Stimulated activated CD8-positive, alpha-beta memory T cell treated with anti-CD3 and anti-CD28 coated beads, Interleukin-12 subunit alpha, Interleukin-12 subunit beta, amount 100 ng/mL, for 4 hours (primary cell): ENCODE data around the gene ARFGAP2.

Experiments used
- DNase-seq: peaks from one replicate; pipeline ENCODE4 v3.0.0-alpha.2; 2020; ENCODE audit warnings: low read depth

Gene ARFGAP2

DNA sequence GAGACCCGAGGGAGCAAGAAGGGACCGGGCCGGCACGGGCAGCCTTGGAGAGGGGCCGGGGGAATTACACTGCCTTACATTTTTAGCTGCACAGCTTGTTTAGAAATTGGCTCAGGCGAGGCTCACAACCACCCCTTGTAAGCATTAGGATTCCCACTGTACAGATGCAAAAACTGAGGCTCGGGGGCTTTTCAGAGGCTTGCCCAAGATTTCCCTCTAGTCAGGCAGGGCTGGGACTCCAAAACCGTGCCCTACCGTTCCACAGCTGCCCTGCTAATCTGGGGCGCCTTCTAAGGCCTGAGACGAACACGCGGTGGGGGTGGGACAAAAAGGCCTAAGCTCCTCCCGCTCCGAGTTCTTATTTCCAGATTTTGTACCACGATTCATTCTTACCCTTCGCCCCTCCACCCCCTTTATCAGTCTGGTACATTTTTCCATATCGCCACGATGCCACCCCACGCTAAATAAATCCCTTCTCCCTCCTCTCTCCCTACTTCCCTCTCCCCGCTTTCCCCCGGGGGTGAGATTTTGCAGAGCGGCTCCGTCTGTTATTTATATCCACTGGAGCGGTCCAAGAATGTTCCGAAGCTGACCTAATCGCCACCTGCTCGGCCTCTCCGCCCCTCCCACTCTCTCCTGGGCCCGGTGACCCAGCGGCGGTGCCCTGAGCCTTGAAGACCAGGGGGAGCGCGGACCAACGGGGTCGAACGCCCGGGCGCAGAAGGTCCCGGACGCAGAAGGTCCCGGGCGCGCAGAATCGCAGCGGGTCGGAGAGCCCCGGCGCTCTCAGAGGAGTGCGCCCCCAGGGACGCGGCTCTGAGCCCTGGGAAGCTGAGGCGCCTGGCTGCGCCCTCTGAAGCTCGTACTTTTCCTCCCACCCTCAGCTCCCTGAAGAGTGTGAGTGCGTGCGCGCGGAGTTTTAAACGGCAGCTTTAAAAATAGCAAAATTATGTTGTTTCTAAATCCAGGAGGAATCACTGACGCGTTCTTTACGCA lies 10.3 kb upstream of the ARFGAP2 start:
- peak; percentile 30 for DNase-seq

- peak; percentile 16 for DNase-seq
These were observed 9.5 kb upstream of the ARFGAP2 start, which contains the start of gene PACSIN3 for GRCh38 chr11:47186076-47186699. Gene PACSIN3 (minus strand): TSS chr11:47186434. CDS start chr11:47182727, 3,707 bp downstream.

DNA sequence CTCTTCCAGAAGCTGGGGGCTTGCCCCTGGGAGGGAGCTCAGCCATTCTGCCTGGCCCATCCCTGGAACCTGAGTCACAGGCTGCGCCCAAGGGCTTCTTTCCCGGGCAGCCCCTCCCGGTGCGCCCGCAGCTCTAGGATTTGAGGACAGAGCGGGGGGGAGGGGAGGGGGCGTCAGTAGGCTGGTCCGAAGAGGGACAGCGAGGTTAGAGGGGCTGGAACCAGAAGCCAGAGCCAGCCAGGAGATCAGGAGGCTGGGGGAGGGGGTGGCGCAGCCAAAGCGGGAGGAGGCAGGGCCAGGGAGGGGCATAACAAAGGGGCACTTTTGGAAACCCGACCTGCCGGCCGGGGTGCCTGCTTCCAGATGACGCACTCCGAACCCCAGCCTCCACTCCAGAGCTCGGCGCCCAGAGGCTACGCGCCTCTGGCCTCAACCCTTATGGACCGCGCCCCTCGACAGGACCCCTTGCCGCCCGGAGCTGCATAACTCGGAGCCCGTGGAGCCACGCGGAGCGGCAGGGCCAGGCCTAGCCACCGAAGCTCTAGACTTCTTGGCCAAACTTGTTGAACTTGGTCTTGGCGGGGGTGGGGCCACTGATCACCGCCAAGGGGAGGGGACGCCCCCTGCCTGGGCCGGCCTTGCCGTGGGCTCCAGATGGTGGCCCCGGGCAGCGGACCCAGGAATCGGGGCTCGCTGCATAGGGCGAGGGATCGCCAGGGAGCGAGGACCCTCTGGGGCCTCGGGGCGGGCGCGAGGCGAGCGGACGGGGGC lies 8.8 kb upstream of the ARFGAP2 start:
- no peak for DNase-seq

- no peak for DNase-seq
These were observed 8.1 kb upstream of the ARFGAP2 start for GRCh38 chr11:47184711-47185304.

DNA sequence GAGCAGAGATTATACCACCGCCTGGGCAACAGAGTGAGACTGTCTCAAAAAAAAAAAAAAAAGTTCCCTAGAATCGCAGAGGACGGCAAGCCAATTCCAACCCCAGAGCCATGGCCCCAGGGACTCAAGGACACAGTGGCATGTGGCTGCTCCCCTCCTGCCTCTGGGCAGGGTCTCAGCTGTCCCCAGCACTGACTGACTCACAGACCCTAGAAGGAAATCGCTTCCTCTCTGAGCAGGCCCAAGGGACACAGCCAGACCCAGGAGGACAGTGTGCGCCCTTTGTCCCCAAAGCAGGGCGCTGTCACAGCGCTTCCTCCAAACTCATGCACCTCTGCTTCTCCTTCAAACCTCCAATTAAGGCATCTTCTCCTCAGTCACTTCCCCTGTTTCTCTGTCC lies 7.3 kb upstream of the ARFGAP2 start:
- no peak for DNase-seq

DNA sequence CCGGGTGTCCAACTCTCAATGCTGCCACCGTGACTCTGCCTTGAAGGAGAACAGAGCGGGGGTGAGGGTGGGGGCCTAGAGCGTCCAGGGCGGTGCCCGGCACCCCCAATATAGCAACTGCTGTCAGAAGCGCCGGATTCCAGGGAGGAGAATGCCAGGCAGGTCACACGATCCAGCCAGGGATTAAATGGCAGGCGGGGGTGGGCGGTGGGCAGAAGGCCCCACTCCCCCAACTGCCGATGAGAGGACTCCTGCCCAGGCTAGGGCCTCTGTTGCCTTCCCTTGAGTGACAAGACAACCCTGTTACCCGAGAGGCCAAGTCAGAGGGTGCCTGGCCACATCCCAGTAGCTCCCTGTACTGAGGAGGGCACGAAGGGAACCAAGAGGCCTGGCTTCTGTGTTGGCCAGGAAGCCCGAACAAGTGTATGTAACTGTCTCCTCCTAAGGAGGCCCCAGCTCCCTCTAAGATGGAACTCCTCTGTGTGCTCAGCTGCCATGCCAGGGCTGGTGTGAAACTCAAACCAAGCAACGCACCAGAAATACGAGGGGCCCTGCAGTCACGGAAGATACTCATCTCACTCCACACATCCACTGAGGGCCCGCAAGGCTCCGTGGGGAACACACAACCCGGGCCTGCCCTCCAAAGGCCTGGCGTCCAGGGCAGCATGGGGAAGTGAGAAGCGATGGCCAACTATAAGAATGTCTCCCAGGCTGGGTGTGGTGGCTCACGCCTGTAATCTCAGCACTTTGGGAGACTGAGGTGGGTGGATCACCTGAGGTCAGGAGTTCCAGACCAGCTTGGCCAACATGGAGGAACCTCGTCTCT lies 6.6 kb upstream of the ARFGAP2 start:
- no peak for DNase-seq

DNA sequence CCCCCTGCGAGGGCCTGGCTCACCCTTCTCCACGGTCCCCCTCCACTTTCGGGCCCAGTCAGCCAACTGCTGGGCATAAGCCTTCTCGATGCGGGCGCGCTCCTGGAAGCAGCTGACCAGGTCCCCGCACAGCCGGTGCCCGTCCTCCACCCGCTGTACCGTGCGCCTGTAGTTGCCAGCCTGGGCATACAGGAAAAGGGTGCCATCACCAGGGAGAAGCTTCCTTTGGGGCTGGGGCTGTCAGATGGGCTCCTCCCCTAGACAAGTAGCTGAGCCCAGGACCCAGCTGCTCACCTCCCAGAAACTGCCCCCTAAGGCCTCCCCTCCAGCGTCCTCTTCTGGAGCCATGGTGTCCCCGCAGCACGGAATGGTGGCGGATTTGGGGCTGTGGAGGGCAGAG lies 5.7 kb upstream of the ARFGAP2 start:
- no peak for DNase-seq

- DNase-seq: no peak
These were observed 4.6 kb upstream of the ARFGAP2 start for GRCh38 chr11:47181271-47181670.

- no peak for DNase-seq
These were observed 3.5 kb upstream of the ARFGAP2 start for GRCh38 chr11:47180006-47180787.

DNA sequence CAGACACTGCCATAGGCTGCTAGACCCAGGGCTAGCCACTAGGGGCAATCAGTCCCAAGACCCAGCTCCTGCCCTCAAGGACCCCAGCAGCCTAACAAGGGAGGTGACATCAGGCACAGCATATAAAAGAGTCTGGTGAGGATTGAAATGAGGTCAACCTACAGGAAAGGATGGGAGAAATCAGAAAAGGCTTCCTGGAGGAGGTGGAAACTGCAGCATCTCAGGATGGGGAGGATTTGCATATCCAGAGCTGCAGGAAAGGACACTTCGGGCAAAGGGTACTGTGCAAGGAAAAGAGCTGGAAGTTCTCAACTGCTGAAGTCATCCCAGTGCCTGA lies 2.9 kb upstream of the ARFGAP2 start:
- DNase-seq: no peak

DNA sequence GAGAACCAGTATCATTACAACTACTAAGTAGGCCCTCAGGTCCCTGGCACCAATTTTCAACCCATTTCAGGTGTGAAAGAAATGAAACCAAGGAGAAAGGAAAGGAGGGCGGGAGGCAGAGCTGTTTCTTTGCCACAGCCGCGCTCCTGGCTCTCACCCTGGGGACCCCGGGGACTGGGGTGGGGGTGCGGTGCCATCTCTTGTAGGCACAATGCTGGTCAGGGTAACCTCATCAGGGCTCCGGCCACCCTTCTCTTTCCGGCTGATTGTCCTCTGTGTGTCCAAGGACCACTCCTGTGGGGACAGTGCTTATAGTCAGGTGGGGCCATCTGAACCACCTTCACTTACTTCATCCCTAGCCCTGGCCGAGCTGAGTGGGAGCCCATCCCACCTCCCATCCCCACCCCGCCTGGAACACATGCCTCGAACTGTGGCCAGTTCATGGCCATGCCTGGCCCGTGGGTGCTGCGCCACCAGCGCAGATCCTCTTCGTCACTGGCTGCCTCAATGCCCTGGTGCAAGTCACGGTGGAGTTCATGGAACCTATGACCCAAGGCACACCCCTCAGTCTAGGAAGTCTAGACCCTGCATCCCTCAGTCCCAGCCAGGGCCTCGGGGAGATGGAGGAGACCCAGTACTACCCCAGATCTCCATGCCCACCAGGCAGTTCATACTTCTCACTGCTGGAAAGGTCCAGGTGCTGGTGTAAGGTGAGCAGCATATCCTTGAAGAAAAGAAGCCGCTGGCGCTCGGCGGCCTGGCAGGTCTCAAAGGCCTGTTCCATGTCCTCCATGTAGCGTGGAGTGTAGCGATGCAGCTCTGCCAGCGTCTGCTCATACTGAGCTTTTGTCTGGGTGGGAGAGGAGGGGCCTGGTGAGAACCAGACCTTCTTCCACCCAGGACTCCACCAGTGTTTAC lies 2.3 kb upstream of the ARFGAP2 start:
- no peak for DNase-seq

- DNase-seq: no peak
These were observed 1.6 kb upstream of the ARFGAP2 start for GRCh38 chr11:47178316-47178715.

- no peak for DNase-seq
These were observed 1.2 kb upstream of the ARFGAP2 start for GRCh38 chr11:47177846-47178245.

DNA sequence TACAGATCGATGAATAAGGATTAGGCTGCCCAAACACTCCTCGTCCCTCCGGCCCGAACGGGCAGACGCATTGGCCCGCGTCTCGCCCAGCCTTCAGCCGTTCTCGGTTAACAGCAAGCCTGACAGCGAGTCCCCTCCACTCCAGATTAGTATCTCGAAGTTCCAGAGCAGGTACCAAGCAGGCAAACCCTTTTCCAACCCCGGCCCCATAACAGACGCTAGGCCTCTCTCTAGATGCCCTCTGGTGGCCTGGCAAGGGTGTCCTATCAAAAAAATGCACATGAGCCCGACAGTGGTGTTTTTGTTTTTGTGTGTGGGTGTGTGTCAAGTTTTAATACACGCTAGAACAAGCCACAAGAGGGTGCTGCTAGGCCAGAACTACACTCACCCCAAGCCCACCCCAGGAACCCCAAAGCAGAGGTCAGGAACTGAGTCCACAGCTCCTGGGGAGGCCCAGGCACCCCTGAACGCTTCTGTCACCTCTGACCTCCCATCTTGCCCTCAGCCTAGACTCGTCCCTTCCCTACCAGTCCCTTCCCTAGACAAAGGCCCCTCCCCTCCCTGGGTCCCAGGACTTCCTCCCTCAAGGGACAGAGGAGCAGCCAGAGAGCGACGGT lies 658 bp upstream of the ARFGAP2 start:
- peak; percentile 44 for DNase-seq

- no peak for DNase-seq
These were observed 842 bp downstream of the ARFGAP2 start for GRCh38 chr11:47175746-47176327.

- no peak for DNase-seq
These were observed 3.8 kb downstream of the ARFGAP2 start for GRCh38 chr11:47172740-47173336.

DNA sequence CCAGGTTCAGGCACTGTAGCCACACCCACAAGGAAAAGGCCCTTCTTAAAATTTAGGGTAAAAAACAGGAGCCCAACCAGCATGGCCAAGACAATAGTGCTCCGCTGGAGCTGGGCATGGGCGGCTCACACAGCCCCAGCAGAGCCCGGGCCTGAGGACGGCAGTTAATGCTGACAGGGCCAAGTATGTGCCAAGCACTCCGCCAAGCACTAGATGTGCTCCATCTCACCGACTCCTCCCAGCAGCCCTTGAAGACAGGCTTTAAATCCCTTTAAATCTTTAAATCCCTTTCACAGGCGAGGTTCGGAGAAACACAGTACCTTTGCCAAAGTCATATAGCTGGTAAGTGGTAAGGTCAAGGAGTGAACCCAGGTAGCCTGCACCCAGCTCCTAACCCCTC lies 4.8 kb downstream of the ARFGAP2 start:
- no peak for DNase-seq
